Right renal cortex interstitium (tissue), 3 donors: ENCODE data around the gene FAM171A1. TPM values are rescaled to one million over a fixed set of nuclear protein-coding genes. Genes with fewer than 3 reads are reported as not detected.
A peak's percentile ranks its signal among the peaks of the same experiment; 100 is the strongest.
"Not testable (repeated sequence)": the region's sequence is repeated elsewhere in the genome, so short reads cannot be mapped to it uniquely, and the experiment has no call there.

Experiments
- DNase-seq, 3 donors: peaks; one replicate each; pipeline ENCODE4 v3.0.0-alpha.2; 2013; ENCODE audit warnings: low read depth in 3 of 3, low spot score in 2 of 3
- polyA plus RNA-seq, 3 donors: library from polyadenylated mRNA; unstranded; fragments of 120-200 nt; gene quantifications; one replicate each; pipeline ENCODE4 v1.2.1, GENCODE V29; 2013; ENCODE audit not compliant: insufficient read length in 3 of 3

The FAM171A1 gene
- polyA plus RNA-seq, 3 donors, result 89.4 to 95.1 (median 90.9) TPM

GRCh38 chr10:15220445-15220844, 150.6 kb downstream of the FAM171A1 start:
- no peak for DNase-seq

GRCh38 chr10:15216700-15217099, 154.4 kb downstream of the FAM171A1 start:
- no peak for DNase-seq

GRCh38 chr10:15214237-15214636, 156.9 kb downstream of the FAM171A1 start:
- DNase-seq, result no peak

GRCh38 chr10:15213461-15213861, 157.6 kb downstream of the FAM171A1 start:
- DNase-seq, result no peak

- no peak for DNase-seq
These were observed 159.6 kb downstream of the FAM171A1 start for GRCh38 chr10:15211464-15211979.

DNA sequence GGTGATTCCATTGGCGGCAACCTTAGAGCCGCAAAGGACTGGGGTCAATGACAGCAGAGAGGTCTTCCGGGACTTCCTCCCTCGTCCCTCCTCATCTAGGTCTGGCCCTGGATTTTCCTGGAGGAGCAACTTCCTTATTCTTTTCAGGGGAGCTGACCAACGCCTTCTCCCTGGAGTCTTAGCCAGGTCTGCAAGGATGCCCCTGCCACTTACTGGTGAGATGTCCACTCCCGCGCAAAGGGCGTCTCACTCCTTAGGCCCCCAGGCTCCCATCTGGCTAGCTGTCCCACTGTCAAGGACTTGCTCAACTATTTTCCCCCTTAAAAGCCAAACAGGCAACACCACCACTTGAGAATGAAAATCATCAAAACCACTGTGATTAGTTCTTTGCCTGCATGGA, 160.6 kb downstream of the FAM171A1 start:
- DNase-seq, result no peak

DNA sequence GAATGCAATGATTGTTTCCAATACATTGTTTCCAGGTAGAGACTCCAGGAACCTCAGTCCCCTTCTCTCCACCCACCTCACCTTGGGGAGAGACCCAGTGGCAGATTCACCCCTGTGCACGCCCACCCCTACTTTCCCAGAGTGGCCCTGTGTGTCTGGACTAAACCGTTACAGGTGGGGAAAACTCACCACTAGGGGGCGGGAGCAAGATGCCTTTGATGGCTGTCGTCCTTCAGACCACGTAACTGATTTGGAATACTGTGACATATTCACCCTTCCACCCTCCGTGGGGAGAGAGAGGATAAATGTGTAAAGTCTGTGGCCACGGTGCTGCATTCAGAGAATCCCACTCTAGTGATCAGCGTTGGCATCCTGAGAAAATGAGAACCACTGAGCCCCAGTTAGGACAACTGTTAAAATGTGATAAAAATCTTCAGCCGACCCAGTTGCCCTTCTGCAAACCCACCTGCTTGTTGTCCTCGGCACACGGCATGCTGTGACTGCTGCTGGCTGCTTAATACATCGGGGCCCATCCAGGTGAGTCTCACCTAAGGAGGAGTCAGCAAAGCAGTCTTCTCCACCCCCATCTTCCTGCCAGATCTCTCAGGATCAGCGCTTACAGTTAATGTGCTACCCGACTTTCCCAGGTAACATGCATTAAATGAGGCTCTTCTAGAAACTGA, 161.1 kb downstream of the FAM171A1 start:
- peak; percentile 33 to 58 (median 56) for DNase-seq

GRCh38 chr10:15208221-15208620, 162.9 kb downstream of the FAM171A1 start:
- no peak for DNase-seq

DNA sequence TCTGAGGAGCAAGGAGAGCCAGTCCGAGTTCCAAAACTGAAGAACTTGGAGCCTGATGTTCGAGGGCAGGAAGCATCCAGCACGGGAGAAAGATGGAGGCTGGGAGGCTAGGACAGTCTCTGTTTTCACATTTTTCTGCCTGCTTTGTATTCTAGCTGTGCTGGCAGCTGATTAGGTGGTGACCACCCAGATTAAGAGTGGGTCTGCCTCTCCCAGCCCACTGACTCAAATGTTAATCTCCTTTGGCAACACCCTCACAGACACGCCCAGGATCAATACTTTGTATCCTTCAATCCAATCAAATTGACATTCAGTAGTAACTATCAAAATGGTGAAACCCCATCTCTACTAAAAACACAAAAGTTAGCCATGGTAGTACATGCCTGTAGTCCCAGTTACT, 163.7 kb downstream of the FAM171A1 start:
- not testable (repeated sequence) for DNase-seq

DNA sequence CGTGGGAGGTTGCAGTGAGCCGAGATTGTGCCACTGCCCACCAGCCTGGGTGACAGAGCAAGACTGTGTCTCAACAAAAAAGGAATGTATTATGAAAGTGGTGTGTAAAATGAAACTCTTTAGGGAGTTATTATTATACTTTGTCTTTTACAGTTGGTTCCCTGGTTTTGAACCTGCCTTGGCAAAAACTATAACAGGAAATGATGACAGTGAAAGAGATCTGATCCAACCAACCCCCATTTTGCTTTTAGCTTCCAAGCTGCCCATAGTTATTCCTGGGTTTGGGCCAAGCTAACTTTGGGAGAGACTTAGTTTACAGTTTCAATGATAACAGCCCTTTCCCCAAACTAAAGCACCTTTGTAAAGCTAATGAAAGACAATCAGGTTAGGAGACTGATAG, 168.4 kb downstream of the FAM171A1 start:
- no peak for DNase-seq

GRCh38 chr10:15202301-15202621, 168.8 kb downstream of the FAM171A1 start:
- not testable (repeated sequence) for DNase-seq

GRCh38 chr10:15201589-15202300, 169.3 kb downstream of the FAM171A1 start:
- DNase-seq, result no peak

GRCh38 chr10:15200626-15201025, 170.5 kb downstream of the FAM171A1 start:
- no peak for DNase-seq

GRCh38 chr10:15197911-15198310, 173.2 kb downstream of the FAM171A1 start:
- DNase-seq, result no peak

- no peak for DNase-seq
These were observed 173.8 kb downstream of the FAM171A1 start for GRCh38 chr10:15197276-15197675.

DNA sequence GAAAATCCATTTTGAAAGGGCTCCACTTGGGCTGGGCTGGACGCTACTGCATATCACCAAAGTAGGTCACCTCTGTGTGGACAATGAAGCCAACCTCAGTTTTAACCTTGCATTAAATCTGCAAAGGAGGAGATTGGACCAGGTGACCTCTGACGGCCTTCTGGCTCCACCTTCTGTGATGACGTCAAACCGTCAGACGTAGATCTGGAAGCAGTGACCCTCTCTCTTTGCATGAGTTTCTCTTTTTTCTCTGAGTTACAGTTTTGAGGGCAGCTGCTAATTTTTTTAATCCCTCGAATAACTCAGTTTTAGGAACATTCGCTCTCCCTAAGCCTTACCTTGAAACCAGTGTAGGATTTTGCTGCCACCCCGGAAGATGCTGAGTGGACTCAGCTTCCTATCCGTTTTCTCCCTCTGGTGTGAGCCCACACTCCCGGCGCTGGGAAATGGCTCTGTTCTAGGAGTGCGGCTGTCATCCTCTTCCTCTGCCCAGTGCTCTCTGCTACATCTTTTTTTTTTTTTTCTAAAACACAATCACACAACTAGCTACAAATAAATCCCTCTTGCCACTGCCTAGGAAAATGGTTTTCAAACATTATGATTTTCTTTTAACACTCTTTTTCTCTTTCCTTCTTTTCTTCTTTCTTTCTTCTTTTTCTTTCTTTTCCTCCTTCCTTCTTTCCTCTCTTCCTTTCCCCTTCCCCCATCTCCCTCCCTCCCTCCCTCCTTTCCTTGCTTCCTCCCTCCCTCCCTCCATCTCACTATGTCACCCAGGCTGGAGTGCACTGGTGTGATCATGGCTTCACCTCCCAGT, 174.9 kb downstream of the FAM171A1 start:
- no peak for DNase-seq

DNA sequence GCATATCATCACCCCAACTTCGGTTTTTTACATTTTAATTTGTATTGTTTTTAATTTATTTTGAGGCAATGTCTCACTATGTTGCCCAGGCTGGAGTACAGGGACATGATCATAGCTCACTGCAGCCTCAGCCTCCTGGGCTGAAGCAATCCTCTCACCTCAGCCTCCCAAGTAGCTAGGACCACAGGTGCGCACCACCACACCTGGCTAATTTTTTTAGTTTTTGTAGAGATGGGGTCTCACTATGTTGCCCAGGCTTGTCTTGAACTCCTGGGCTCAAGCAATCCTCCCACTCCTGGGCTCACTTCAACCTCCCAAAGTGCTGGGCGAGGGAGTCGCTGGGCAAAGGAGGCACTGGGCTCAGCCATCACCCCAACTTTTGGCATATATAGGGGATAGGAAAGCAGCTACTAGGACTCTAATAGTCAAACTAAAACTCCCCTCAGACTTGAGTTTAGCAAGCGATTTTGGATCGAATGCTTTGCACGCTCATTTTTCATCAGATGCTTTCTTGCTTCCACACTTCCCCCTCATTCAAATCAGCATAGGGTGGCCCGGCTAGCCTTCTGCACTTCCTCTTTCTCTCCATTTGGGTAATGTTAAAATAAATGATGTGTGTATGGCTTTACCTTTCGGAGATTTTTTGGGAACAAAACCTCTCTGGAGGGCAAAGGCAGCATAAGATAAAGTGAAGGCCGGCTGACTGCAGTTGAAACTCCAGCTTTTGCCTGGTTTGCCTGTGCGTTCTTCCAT, 181.8 kb downstream of the FAM171A1 start:
- no peak for DNase-seq

GRCh38 chr10:15188603-15189002, 182.5 kb downstream of the FAM171A1 start:
- no peak for DNase-seq

- no peak for DNase-seq
These were observed 187.2 kb downstream of the FAM171A1 start for GRCh38 chr10:15183689-15184481.
